ENCODE results near the gene PGC.

- no peak for TF ChIP-seq CTCF (IDR thresholded peaks at IDR 0.05)
- TF ChIP-seq GATA2 (CRISPR knock-in tag; IDR thresholded peaks at IDR 0.05), result no peak
- TF ChIP-seq SIN3A (IDR thresholded peaks at IDR 0.05; ENCODE audit: borderline replicate concordance, low read depth, low read length), result no peak
- TF ChIP-seq POLR2AphosphoS5 (IDR thresholded peaks at IDR 0.05; ENCODE audit: low read depth, low read length), result no peak
- no peak for TF ChIP-seq TEAD4 (IDR thresholded peaks at IDR 0.05; ENCODE audit: borderline replicate concordance, insufficient read depth)
Measured at GRCh38 chr6:41720783-41721182, 26.4 kb downstream of the PGC start.
